Stimulated activated CD4-positive, alpha-beta T cell treated with anti-CD3 and anti-CD28 coated beads, Interleukin-2, amount 100 ng/mL, for 4 hours (primary cell): ENCODE data around the gene ANTKMT.

ENCODE experiments used
- DNase-seq: peaks from one replicate; pipeline ENCODE4 v3.0.0-alpha.2; 2020; ENCODE audit warnings: low read depth

The ANTKMT gene

GRCh38 chr16:715477-716199 lies 5.3 kb upstream of the ANTKMT start:
- DNase-seq, result no peak

GRCh38 chr16:716200-716568 lies 4.8 kb upstream of the ANTKMT start:
- DNase-seq, result no peak

- DNase-seq, result no peak
Measured at GRCh38 chr16:716768-717325, 4.1 kb upstream of the ANTKMT start.

GRCh38 chr16:717450-718245 lies 3.3 kb upstream of the ANTKMT start:
- no peak for DNase-seq

- DNase-seq, result no peak
Measured at GRCh38 chr16:718389-718788, 2.6 kb upstream of the ANTKMT start.

- no peak for DNase-seq
Measured at GRCh38 chr16:718922-719321, 2.0 kb upstream of the ANTKMT start.

- no peak for DNase-seq
Measured at GRCh38 chr16:719815-720446, 1.0 kb upstream of the ANTKMT start.

GRCh38 chr16:720447-720989 lies 428 bp upstream of the ANTKMT start:
- no peak for DNase-seq

- DNase-seq, result no peak
Measured at GRCh38 chr16:721765-722540, 1.0 kb downstream of the ANTKMT start.

GRCh38 chr16:722835-723633 lies 2.1 kb downstream of the ANTKMT start:
- no peak for DNase-seq

GRCh38 chr16:723695-724094 lies 2.7 kb downstream of the ANTKMT start:
- no peak for DNase-seq

- no peak for DNase-seq
Measured at GRCh38 chr16:724188-725040, 3.5 kb downstream of the ANTKMT start.

- DNase-seq, result no peak
Measured at GRCh38 chr16:725041-725376, 4.1 kb downstream of the ANTKMT start.

- no peak for DNase-seq
Measured at GRCh38 chr16:725463-726187, 4.7 kb downstream of the ANTKMT start.

- DNase-seq, result no peak
Measured at GRCh38 chr16:726188-726437, 5.2 kb downstream of the ANTKMT start.

GRCh38 chr16:726438-727290 lies 5.7 kb downstream of the ANTKMT start, which contains the start of the genes CCDC78 and HAGHL:
Gene CCDC78, minus strand, starts transcription at chr16:726443. Its CDS starts 76 bp downstream, at chr16:726367.
Gene HAGHL, plus strand, starts transcription at chr16:727106. Its CDS starts 404 bp downstream, at chr16:727510.
- peak; percentile 45 for DNase-seq

GRCh38 chr16:727291-727977 lies 6.5 kb downstream of the ANTKMT start:
- no peak for DNase-seq
